HL-60 (cell line): ENCODE data around the gene ITGA8.

Experiments
- DNase-seq, 2 experiments: peaks; one replicate each; pipeline ENCODE4 v3.0.0-alpha.2; 2010 to 2020; ENCODE audit warnings: low read depth in 1 of 2, low spot score in 1 of 2
- H3K27ac ChIP-seq: fragments of 250-450 bp; sonication (Bioruptor Pico); replicated peaks from 2 replicates; pipeline ENCODE4 v1.5.1; 2020; ENCODE audit warnings: mild to moderate bottlenecking, moderate library complexity
- H3K27me3 ChIP-seq: fragments of 250-450 bp; sonication (Bioruptor Pico); 2 replicates; pipeline ENCODE4 v1.5.1; 2021; ENCODE audit warnings: mild to moderate bottlenecking, moderate library complexity; ENCODE audit not compliant: insufficient read depth, poor library complexity, severe bottlenecking
- H3K4me3 ChIP-seq: replicated peaks from 2 replicates; pipeline ENCODE4 v1.5.1; 2011; ENCODE audit warnings: mild to moderate bottlenecking, control low read depth, low read length; ENCODE audit not compliant: insufficient read depth
- GABPA ChIP-seq: IDR thresholded peaks from 2 replicates; pipeline ENCODE4 v1.6.1; 2012; ENCODE audit warnings: low read depth
- POLR2AphosphoS5 ChIP-seq: IDR thresholded peaks from 2 replicates; pipeline ENCODE4 v1.6.1; 2012; ENCODE audit warnings: low read depth
- SPI1 ChIP-seq: IDR thresholded peaks from 2 replicates; pipeline ENCODE4 v1.6.1; 2012; ENCODE audit warnings: low read depth, mild to moderate bottlenecking, borderline replicate concordance
- TF ChIP-seq, protein P1 (sequence below): IDR thresholded peaks from 2 replicates; pipeline ENCODE4 v1.6.1; 2012; ENCODE audit warnings: low read depth; ENCODE audit not compliant: insufficient replicate concordance
- TF ChIP-seq, protein P2 (sequence below): IDR thresholded peaks from one replicate; pipeline ENCODE4 v1.5.1; 2011; ENCODE audit warnings: low read length, control low read depth, inconsistent platforms; ENCODE audit not compliant: insufficient read depth

The ITGA8 gene

DNA sequence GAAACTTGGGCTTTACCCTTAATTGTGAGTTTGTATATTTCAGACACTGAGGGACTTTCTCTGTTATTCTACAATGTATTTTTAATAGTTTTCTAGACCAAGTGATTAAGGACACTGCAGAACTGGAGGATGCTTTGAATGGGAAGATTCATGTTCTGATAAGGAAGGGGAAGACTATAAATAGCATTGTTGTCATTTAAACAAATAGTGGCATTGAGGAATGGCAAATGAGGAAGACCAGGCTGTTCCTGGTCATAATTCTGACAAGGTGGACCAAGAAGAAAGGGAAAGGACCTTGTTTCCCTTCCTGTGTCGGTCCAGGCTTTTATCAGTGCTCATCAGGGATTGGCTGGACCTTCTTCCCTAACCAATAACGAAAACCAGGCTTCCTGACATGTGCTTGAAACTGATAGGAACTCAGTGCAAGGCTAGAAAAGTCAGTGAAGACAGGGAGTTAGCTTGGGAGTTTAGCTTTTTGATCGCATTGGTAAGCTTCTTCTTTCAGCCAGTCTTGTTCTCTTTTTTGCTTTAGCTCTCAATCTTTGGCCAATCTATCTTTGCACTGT is 116.2 kb downstream of the ITGA8 start:
- DNase-seq: no peak
- H3K27me3 ChIP-seq: no peaks in the 10 kb centered on the region
- H3K27ac ChIP-seq: no peak overlapping the region
- no peak for TF ChIP-seq GABPA
- TF ChIP-seq POLR2AphosphoS5: no peak
- no peak for TF ChIP-seq SPI1
- TF ChIP-seq, protein P1, sequence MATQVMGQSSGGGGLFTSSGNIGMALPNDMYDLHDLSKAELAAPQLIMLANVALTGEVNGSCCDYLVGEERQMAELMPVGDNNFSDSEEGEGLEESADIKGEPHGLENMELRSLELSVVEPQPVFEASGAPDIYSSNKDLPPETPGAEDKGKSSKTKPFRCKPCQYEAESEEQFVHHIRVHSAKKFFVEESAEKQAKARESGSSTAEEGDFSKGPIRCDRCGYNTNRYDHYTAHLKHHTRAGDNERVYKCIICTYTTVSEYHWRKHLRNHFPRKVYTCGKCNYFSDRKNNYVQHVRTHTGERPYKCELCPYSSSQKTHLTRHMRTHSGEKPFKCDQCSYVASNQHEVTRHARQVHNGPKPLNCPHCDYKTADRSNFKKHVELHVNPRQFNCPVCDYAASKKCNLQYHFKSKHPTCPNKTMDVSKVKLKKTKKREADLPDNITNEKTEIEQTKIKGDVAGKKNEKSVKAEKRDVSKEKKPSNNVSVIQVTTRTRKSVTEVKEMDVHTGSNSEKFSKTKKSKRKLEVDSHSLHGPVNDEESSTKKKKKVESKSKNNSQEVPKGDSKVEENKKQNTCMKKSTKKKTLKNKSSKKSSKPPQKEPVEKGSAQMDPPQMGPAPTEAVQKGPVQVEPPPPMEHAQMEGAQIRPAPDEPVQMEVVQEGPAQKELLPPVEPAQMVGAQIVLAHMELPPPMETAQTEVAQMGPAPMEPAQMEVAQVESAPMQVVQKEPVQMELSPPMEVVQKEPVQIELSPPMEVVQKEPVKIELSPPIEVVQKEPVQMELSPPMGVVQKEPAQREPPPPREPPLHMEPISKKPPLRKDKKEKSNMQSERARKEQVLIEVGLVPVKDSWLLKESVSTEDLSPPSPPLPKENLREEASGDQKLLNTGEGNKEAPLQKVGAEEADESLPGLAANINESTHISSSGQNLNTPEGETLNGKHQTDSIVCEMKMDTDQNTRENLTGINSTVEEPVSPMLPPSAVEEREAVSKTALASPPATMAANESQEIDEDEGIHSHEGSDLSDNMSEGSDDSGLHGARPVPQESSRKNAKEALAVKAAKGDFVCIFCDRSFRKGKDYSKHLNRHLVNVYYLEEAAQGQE: no peak
- TF ChIP-seq, protein P2, sequence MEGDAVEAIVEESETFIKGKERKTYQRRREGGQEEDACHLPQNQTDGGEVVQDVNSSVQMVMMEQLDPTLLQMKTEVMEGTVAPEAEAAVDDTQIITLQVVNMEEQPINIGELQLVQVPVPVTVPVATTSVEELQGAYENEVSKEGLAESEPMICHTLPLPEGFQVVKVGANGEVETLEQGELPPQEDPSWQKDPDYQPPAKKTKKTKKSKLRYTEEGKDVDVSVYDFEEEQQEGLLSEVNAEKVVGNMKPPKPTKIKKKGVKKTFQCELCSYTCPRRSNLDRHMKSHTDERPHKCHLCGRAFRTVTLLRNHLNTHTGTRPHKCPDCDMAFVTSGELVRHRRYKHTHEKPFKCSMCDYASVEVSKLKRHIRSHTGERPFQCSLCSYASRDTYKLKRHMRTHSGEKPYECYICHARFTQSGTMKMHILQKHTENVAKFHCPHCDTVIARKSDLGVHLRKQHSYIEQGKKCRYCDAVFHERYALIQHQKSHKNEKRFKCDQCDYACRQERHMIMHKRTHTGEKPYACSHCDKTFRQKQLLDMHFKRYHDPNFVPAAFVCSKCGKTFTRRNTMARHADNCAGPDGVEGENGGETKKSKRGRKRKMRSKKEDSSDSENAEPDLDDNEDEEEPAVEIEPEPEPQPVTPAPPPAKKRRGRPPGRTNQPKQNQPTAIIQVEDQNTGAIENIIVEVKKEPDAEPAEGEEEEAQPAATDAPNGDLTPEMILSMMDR: no peak
- H3K4me3 ChIP-seq: no peak overlapping the region

DNA sequence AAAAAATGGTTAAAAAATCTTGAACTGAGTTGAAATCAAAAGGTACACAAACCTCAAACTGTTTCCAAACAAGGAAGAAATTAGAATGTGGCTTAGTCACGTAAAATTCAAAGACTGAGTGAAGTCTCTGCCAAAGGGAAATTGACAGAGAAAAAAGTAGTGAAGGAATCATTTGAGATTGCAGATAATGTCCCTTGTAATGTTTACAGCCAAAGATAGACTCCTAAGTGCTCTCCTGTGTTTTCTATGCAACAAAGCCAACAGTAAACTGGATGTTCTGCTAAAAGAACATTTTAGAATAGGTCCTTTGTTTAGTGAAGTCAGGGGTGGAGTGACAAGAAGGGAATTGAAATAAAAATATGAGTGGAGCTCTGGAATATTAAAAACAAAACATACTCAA is 117.9 kb downstream of the ITGA8 start:
- no peak overlapping the region for H3K4me3 ChIP-seq
- DNase-seq: no peak
- no peak for TF ChIP-seq GABPA
- TF ChIP-seq, protein P1: no peak
- TF ChIP-seq, protein P2: no peak
- TF ChIP-seq SPI1: no peak
- no peak for TF ChIP-seq POLR2AphosphoS5
- no peaks in the 10 kb centered on the region for H3K27me3 ChIP-seq
- H3K27ac ChIP-seq: no peak overlapping the region

DNA sequence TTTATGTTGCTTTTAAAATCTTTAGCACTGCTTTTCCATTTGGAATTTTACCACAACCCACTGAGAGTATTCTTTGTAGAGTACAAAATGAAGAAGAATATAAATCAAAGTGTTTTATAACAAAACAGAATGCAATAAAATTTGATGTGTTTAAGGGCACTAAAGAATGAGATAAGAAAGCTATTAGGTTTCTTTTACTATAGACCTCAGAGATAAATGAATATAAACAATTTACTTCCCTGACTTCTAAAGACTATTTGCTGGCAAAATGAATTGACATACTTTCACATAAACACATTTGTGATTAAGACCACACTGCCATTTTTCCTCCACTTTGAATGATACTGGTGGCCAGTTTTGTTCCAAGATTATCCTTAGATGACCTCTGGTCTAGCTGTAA is 124.5 kb downstream of the ITGA8 start:
- TF ChIP-seq POLR2AphosphoS5 (no peak), SPI1 (no peak), GABPA (no peak)
- TF ChIP-seq, protein P2: no peak
- TF ChIP-seq, protein P1: no peak
- no peak overlapping the region for H3K27ac ChIP-seq

More for the DNA sequence above, 124.5 kb downstream of the ITGA8 start:
- no peak for DNase-seq
- Histone ChIP-seq H3K4me3 (no peak overlapping the region), H3K27me3 (no peaks in the 10 kb centered on the region)
